H9 (cell line): ENCODE data around the gene TRNAU1AP. TPM values are rescaled to one million over a fixed set of nuclear protein-coding genes. Genes with fewer than 3 reads are reported as not detected.
A peak's percentile ranks its signal among the peaks of the same experiment; 100 is the strongest.

Source experiments
- DNase-seq: peaks from one replicate; pipeline ENCODE4 v3.0.0-alpha.2; 2017
- H2AFZ ChIP-seq: one replicate; pipeline ENCODE4 v1.6.1; 2013; ENCODE audit warnings: mild to moderate bottlenecking, low read length, control low read depth, moderate library complexity
- H2AK5ac ChIP-seq: 2 replicates; pipeline ENCODE4 v1.6.1; 2013; ENCODE audit warnings: low read length, control low read depth, mixed read lengths; ENCODE audit not compliant: insufficient read length
- H2BK120ac ChIP-seq: one replicate; pipeline ENCODE4 v1.6.1; 2013; ENCODE audit warnings: low read depth, mild to moderate bottlenecking, low read length, control low read depth, inconsistent platforms; ENCODE audit not compliant: poor library complexity, severe bottlenecking
- H2BK12ac ChIP-seq: 2 replicates; pipeline ENCODE4 v1.6.1; 2013; ENCODE audit warnings: low read length, control low read depth, mixed read lengths, low read depth; ENCODE audit not compliant: insufficient read length
- H2BK15ac ChIP-seq: 2 replicates; pipeline ENCODE4 v1.6.1; 2013; ENCODE audit warnings: low read depth, low read length, control low read depth
- H2BK20ac ChIP-seq: one replicate; pipeline ENCODE4 v1.6.1; 2013; ENCODE audit warnings: low read depth, mild to moderate bottlenecking, low read length, control low read depth, inconsistent platforms; ENCODE audit not compliant: poor library complexity, severe bottlenecking
- H2BK5ac ChIP-seq: 2 replicates; pipeline ENCODE4 v1.6.1; 2013; ENCODE audit warnings: low read length, control low read depth, mixed read lengths; ENCODE audit not compliant: insufficient read length
- H3K14ac ChIP-seq: 2 replicates; pipeline ENCODE4 v1.6.1; 2013; ENCODE audit warnings: low read length, control low read depth; ENCODE audit not compliant: insufficient read depth
- H3K18ac ChIP-seq: 2 replicates; pipeline ENCODE4 v1.6.1; 2013; ENCODE audit warnings: low read depth, mild to moderate bottlenecking, mixed read lengths, low read length, control low read depth; ENCODE audit not compliant: insufficient read length
- H3K23ac ChIP-seq: 2 replicates; pipeline ENCODE4 v1.6.1; 2013; ENCODE audit warnings: low read length, control low read depth, mixed read lengths, low read depth; ENCODE audit not compliant: insufficient read length
- H3K23me2 ChIP-seq: 2 replicates; pipeline ENCODE4 v1.6.1; 2013; ENCODE audit warnings: low read depth, mild to moderate bottlenecking, mixed read lengths, low read length, control low read depth; ENCODE audit not compliant: insufficient read length, poor library complexity, severe bottlenecking
- H3K27ac ChIP-seq: 2 replicates; pipeline ENCODE4 v1.5.1; 2013; ENCODE audit warnings: low read length, control low read depth, mixed read lengths, low read depth; ENCODE audit not compliant: insufficient read length
- H3K27me3 ChIP-seq: 2 replicates; pipeline ENCODE4 v1.6.1; 2013; ENCODE audit warnings: low read length, control low read depth, inconsistent platforms; ENCODE audit not compliant: insufficient read depth
- H3K4ac ChIP-seq: 2 replicates; pipeline ENCODE4 v1.6.1; 2013; ENCODE audit warnings: low read depth, mild to moderate bottlenecking, control low read depth, inconsistent platforms, low read length, moderate library complexity
- H3K4me1 ChIP-seq: 2 replicates; pipeline ENCODE4 v1.6.1; 2013; ENCODE audit warnings: low read length, control low read depth, inconsistent platforms; ENCODE audit not compliant: insufficient read depth
- H3K4me2 ChIP-seq: 2 replicates; pipeline ENCODE4 v1.6.1; 2013; ENCODE audit warnings: low read length, control low read depth, mixed read lengths; ENCODE audit not compliant: insufficient read length, insufficient read depth
- H3K56ac ChIP-seq: 2 replicates; pipeline ENCODE4 v1.6.1; 2013; ENCODE audit warnings: low read depth, mild to moderate bottlenecking, mixed read lengths, low read length, control low read depth; ENCODE audit not compliant: insufficient read length
- H3K79me1 ChIP-seq: 2 replicates; pipeline ENCODE4 v1.6.1; 2013; ENCODE audit warnings: low read depth, mild to moderate bottlenecking, moderate library complexity, low read length, control low read depth, inconsistent platforms; ENCODE audit not compliant: insufficient read depth, poor library complexity, severe bottlenecking
- H3K79me2 ChIP-seq: 2 replicates; pipeline ENCODE4 v1.6.1; 2013; ENCODE audit warnings: low read length, control low read depth, inconsistent platforms; ENCODE audit not compliant: insufficient read depth
- H3K9ac ChIP-seq: 2 replicates; pipeline ENCODE4 v1.6.1; 2013; ENCODE audit warnings: low read length, control low read depth, mixed read lengths; ENCODE audit not compliant: insufficient read length; ENCODE audit errors: extremely low read depth
- H3K9me3 ChIP-seq: one replicate; pipeline ENCODE4 v1.6.1; 2013; ENCODE audit warnings: low read depth, low read length, inconsistent platforms; ENCODE audit not compliant: control insufficient read depth
- H3T11ph ChIP-seq: one replicate; pipeline ENCODE4 v1.6.1; 2013; ENCODE audit warnings: mild to moderate bottlenecking, low read length, control low read depth, inconsistent platforms
- H4K20me1 ChIP-seq: one replicate; pipeline ENCODE4 v1.6.1; 2013; ENCODE audit not compliant: control insufficient read depth, insufficient read length, insufficient read depth
- H4K5ac ChIP-seq: 2 replicates; pipeline ENCODE4 v1.6.1; 2013; ENCODE audit warnings: low read depth, mild to moderate bottlenecking, mixed read lengths, low read length, control low read depth; ENCODE audit not compliant: insufficient read length
- H4K8ac ChIP-seq: replicated peaks from 2 replicates; pipeline ENCODE4 v1.6.1; 2013; ENCODE audit warnings: low read length, control low read depth, mixed read lengths, low read depth; ENCODE audit not compliant: insufficient read length
- H4K91ac ChIP-seq: 2 replicates; pipeline ENCODE4 v1.6.1; 2013; ENCODE audit warnings: low read depth, mild to moderate bottlenecking, moderate library complexity, mixed read lengths, low read length, control low read depth; ENCODE audit not compliant: insufficient read length
- H3K27ac Mint-ChIP-seq, 3 experiments: 2 replicates in 2 of 3; 3 replicates in 1 of 3; pipeline ENCODE4 v1.8.0; 2020 to 2021; ENCODE audit warnings: mixed read lengths in 3 of 3, mild to moderate bottlenecking in 1 of 3, moderate library complexity in 1 of 3
- H3K27me3 Mint-ChIP-seq: 2 replicates; pipeline ENCODE4 v1.8.0; 2021; ENCODE audit warnings: low read depth, mild to moderate bottlenecking, moderate library complexity, mixed read lengths
- H3K36me3 Mint-ChIP-seq, 3 experiments: 2 replicates in 2 of 3; 3 replicates in 1 of 3; pipeline ENCODE4 v1.8.0; 2020 to 2021; ENCODE audit warnings: low read depth in 3 of 3, mixed read lengths in 3 of 3; ENCODE audit not compliant: insufficient read depth in 1 of 3
- H3K4me1 Mint-ChIP-seq, 2 experiments: 2 replicates each; pipeline ENCODE4 v1.8.0; 2020; ENCODE audit warnings: mixed read lengths in 2 of 2
- H3K4me3 Mint-ChIP-seq, 2 experiments: 2 replicates in 1 of 2; 3 replicates in 1 of 2; pipeline ENCODE4 v1.8.0; 2020 to 2021; ENCODE audit warnings: mild to moderate bottlenecking in 2 of 2, mixed read lengths in 2 of 2, moderate library complexity in 1 of 2
- H3K9me3 Mint-ChIP-seq, 2 experiments: 2 replicates in 1 of 2; 3 replicates in 1 of 2; pipeline ENCODE4 v1.8.0; 2020; ENCODE audit warnings: mild to moderate bottlenecking in 2 of 2, mixed read lengths in 2 of 2, moderate library complexity in 1 of 2
- CTCF ChIP-seq: fragments of 200-600 bp; sonication (generic); conservative IDR thresholded peaks from 3 replicates; pipeline ENCODE4 v1.8.0; 2021; ENCODE audit warnings: antibody characterized with exemption, mild to moderate bottlenecking
- WGBS: extraction: QIAGEN DNeasy Blood & Tissue Kit; methylation state at CpG from one replicate; pipeline ENCODE4 v1.1.7; 2013; ENCODE audit warnings: missing lambda C conversion rate, low lambda C conversion rate, mixed read lengths; ENCODE audit not compliant: insufficient read length; ENCODE audit errors: extremely low coverage; 5-methylcytosine and 5-hydroxymethylcytosine counted together
- total RNA-seq: library from RNA; stranded (reverse); gene quantifications from 2 replicates; pipeline ENCODE4 v1.2.1, GENCODE V29; 2021

Gene TRNAU1AP
- total RNA-seq, 1 experiment from 2014 or later: 45.0 TPM

GRCh38 chr1:28507646-28508434 lies 45.0 kb upstream of the TRNAU1AP start:
- Histone ChIP-seq H3K9ac (peak overlapping the region; percentile 99), H3K27ac (peak overlapping the region; percentile 89), H2AFZ (no peak overlapping the region), H2BK20ac (no peak overlapping the region), H3K23ac (no peak overlapping the region), H2BK5ac (no peak overlapping the region), H2BK12ac (no peak overlapping the region), H3T11ph (no peak overlapping the region), H3K4me1 (peaks cover 2% of the 10 kb centered on the region; the same call in 1 of the 2 replicates), H3K18ac (peak overlapping the region; percentile 13), H3K23me2 (peaks cover 4% of the 10 kb centered on the region), H3K56ac (no peak overlapping the region), H3K14ac (peak overlapping the region; percentile 83; the same call in 1 of the 2 replicates), H2AK5ac (no peak overlapping the region), H2BK120ac (no peak overlapping the region), H3K79me1 (no peaks in the 10 kb centered on the region), H2BK15ac (no peak overlapping the region), H4K91ac (no peak overlapping the region), H4K5ac (no peak overlapping the region), H3K4me2 (peak overlapping the region; percentile 65), H4K20me1 (peaks cover 3% of the 10 kb centered on the region), H3K9me3 (no peaks in the 10 kb centered on the region), H3K79me2 (0 out of 2 replicates have a peak, but pooled peaks cover under 1% of the 10 kb centered on the region), H3K4ac (no peak overlapping the region; the same call in 1 of the 2 replicates), H3K27me3 (no peaks in the 10 kb centered on the region), H4K8ac (no peak overlapping the region)
- peaks cover 7 to 8% of the 10 kb centered on the region in 2 experiments for H3K9me3 Mint-ChIP-seq
- TF ChIP-seq CTCF: no peak
- H3K36me3 Mint-ChIP-seq: peaks cover 65 to 74% (median 71%) of the 10 kb centered on the region in 3 experiments
- no peak for DNase-seq
- peaks cover 47% of the 10 kb centered on the region for H3K27me3 Mint-ChIP-seq
- peaks cover 18 to 37% of the 10 kb centered on the region in 2 experiments for H3K4me1 Mint-ChIP-seq
- peak overlapping the region; percentile 97 for H3K4me3 Mint-ChIP-seq
- no CpG with 5 or more reads among the region's 10 CpGs for WGBS
- peak overlapping the region; percentile 99 for H3K27ac Mint-ChIP-seq
